Stimulated activated CD4-positive, alpha-beta T cell treated with anti-CD3 and anti-CD28 coated beads, TNF-alpha, amount 100 ng/mL, for 4 hours (primary cell): ENCODE data around the gene KLF6.

Experiments
- DNase-seq, 3 experiments: peaks; one replicate each; pipeline ENCODE4 v3.0.0-alpha.2; 2020; ENCODE audit warnings: low read depth in 3 of 3

KLF6 gene

DNA sequence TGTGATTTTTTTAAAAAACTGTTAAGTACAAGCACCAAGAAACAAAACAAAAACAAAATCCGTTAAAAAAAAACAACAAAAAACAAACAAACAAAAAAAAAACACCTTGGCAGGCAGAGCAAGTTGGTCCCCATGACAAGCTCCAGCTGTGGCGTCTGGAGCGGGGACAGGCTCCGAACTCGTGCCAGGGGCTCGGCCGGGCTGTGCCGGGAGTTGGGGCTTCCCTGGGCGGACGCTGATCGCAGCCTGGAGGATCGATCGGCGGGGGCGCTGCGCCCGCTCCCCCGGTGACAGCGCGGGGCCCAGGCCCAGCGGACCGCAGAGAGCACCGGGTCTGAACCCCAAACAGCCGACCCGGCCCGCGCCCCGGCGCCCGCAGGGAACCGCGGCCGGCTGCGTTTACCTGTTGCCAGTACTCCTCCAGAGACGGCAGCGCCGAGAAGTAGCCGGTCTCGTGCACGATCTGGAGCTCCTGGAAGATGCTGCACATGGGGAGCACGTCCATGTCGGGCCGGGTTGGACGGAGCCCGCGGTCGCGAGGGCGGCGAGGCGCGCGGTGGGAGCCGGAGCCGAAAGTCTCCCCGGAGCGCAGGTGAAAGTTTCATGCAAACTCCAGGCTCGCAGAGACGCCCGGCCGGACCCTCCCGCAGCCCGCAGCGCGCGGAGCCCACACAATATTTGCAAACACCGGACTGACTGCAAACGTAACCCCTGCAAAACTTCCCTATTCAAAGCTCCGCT is at the start of gene KLF6:
TSS of gene KLF6 (minus strand) at position 700 of the 741 bp plus-strand sequence. CDS start at position 505, 195 bp downstream.
- no peak for DNase-seq

DNA sequence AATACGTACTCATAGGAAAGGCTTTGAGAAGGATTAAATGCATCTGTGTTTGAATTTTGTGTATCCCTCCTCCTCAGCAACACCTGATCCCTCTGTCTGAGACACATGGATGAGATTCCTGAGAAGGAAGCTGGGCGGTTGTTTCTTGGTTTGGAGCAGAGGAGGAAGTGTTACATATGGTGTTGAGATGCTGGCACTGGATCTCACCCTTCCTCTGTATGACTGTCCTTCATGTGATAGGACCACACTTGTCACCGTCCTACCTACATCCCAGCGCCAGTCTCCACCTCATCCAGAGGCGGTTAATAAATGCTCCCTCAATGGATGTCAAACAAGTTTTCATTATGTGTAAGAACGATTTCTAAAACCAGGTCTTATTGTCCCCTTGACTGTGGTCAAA is 49.4 kb upstream of the KLF6 start:
- no peak for DNase-seq

DNA sequence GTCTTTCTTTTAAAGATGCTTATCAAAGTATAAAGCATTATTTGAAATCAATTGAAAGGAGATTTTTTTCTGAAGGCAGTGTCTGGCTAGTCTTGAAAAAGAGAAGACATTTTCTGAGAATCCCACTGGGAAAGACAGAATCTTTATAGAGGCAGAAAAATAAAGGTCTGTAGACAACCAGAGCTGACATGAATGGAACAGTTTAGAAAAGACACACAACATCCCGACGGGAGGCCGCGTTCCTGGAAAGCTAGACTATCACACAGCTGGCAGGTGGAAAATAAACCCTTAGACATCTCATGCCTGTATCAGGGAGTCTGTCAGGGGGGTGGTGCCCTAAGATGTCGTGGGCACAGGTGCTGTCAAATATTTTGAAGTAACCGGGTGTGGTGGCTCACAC is 48.0 kb upstream of the KLF6 start:
- DNase-seq, result no peak

DNA sequence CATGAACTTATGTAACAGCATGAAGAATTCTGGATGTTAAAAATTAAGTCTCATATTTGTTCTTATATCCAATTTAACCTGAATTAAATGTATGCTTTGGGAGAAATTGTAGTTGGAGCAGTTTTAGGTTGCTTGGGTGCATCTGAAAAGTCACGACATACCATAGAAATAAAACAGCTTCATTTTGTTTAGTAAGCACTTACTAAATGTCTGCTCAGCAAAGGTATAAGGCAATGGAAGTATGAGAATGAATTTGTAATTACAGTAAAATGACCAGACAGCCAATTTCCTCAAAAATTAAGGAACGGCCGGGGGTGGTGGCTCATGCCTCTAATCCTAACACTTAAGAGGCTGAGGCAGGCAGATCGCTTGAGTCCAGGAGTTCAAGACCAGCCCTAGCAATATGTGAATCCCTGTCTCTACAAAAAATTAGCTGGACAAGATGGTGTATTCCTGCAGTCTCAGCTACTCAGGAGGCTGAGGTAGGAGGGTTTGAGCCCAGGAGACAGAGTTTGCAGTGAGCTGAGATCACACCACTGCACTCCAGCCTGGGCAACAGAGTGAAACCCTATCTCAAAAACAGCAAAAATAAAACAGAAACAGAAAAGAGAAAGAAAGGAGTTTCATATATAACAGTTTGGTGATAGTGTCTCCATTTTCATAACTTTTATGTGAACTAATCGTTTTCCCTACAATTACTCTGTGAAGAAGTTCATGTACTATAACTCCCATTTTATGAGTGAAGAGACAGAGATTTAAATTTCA is 47.2 kb upstream of the KLF6 start:
- no peak for DNase-seq

DNA sequence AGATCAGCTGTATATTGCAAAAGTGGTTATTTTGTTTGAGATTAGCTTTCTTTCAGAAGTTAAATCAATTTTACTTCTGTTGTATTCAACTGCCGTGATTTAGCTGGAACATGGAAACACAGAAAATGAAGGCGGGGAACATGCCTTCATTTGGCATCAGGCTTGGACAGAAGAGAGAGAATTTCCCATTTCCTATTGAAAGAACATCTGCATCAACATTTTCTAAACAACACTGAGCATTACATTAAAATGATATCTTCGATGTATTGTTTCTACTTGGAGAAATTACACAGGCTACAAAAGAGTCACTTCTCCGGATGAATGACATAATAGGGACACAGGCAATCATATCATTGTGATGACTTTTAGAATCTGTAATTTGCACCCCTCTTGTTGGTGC is 46.6 kb upstream of the KLF6 start:
- DNase-seq, result no peak

DNA sequence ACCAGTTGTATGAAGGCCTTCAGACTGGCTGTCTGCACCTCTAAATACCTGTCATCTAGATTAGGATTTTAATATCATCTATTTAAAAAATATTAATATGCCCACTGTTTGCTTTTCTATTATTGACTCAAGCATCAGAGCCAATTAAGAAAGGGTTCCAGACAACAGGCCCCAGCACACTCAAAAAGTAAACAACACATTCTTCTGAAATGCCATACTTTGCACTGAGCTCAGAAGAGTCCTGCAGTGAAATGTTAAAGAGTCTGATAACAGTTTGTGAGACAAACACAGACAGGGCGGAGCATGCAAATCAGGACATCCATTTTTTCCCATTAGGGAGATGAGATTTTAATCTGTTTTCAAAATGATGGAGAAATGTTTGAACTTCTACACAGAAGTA is 45.9 kb upstream of the KLF6 start:
- no peak for DNase-seq

DNA sequence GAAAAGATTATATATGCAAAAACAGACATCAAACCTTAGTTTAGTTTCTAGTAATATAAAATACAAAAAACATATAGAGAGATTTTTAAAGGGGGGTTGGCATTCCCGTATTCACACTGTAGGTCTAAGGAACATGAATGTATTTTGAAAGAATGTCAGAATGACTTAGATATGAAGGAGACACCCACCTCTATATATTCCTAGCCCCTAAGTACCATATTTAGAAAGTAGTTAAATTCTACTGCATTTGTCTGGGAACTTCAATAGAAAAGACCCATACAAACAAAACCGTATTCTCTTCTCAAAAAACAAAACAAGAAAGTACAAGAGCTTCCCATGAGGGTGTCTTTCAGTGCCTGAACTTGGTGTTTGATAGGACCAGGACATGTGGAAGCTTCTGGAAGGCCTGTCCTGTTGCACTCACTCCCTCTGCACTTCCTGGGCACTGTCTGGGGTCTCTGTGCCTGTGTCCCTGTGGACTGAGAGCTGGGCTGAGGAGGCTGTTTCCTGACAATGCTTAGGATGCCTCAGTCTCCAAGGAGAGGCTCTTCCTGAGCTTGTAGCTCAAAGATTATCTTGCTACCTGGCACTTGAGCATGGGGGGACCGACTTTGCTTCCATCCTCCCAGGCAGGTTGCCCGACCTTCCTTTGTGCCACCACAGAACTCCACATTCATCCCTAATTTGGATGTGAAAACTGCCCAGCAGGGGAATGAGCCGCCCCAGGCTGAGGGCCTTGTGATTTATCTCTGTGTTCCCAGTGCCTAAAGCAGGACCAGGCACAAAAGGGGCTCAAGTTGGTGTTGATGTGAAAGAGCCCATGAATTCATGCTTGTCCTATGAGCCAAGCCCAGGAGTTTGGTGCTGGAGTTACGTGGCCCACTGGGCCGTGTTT is 44.4 kb upstream of the KLF6 start:
- DNase-seq, result no peak

DNA sequence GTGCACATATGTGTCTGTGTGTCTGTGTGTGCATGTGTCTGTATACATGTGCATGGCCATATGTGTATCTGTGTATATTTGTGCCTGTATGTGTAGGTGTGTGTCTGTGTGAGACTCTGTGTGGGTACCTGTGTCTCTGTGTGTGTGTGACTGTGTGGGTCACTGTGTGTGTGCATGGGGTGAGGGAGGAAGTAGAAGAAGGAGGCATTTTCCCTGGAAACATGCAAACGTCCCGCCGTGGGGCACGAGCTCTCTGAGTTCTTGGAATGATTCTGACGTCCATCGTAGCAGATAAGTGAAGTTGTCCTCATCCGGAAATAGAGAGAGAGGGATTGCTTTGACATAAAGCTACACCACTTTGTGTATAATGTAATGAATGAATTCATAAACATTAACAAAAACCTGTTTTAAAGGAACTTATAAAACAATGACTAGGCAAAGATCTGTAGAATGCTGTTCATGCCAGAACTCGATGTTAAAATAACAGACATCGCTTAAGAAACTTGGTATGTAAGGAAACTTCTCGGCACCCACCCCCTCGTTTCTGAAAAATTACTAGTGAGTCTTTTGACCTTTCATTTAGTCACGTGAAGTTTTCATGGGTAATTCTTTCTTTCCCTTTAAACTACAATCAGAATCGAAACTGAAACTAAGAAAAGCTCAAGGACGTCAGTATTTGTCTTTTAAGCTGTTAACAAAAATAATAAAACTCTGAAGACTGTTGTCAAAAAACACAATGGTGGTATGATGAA is 43.6 kb upstream of the KLF6 start:
- DNase-seq, result peak in 1 of 3 experiments; percentile 40

DNA sequence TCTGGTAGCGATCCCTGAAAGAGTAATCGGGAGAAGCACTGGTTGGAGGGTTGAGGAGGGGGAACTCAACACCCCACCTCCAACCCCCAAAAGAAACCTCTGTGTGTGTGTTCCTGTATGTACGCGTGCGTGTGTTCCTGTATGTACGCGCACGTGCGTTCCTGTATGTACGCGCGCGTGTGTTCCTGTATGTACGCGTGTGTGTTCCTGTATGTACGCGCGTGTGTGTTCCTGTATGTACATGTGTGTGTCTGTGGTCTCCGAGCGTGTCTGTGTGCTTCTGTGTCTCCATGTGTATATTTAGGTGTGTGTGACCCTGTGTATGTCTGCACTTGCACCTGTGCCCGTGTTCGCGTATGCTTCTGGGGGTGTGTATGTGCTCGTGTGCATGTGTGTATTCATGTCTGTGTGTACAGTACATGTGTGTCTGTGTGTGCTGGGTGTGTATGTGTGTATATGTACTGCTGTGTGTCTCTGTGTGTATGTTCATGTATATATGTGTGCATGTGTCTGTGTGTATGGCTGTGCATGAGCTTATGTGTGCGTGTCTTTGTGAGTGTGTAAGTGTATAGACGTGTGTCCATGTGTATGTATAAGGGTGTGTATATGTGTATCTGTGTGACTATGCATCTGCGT is 42.9 kb upstream of the KLF6 start:
- no peak for DNase-seq

DNA sequence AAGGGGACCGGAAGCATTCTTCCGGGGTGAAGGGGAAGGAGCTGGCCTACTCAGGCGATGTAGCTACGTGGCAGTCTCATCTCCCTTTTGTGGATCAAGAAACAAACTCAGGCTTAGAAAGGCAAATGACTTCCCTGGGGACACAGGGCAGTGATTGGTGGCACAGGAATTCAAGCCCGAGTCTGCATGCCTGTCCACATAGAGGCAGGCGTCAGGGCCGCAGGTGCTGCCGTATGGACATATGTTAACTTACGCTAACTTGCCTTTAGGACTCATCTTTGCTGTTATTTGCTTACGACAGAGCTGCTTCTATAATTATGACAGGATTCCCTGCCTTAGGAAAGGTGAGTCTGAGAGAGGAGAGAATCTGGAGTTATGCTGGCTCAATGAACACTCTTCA is 42.3 kb upstream of the KLF6 start:
- no peak for DNase-seq

DNA sequence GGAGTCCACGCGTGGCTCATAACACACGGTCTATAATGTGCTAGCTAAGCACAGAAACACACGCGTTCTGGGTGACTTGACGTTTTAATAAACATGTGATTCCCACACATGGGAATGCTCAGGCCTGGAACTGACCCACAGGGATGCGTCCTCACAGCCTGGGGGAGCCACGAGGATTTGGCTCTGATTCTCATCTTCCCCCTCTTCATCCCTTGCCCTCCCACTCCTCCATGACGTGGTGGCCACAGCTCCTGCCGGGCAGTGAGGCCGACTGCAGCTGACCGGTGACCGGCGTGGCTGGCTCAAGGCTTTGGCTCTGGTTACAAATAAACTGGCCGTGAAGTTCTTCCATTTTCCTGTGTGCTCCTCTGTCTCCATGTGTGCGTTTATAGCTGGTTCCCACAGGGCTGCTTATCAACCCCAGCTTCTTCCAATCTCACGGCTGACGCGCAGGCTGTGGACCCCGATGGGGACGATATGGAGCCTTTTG is 40.9 kb upstream of the KLF6 start:
- no peak for DNase-seq

DNA sequence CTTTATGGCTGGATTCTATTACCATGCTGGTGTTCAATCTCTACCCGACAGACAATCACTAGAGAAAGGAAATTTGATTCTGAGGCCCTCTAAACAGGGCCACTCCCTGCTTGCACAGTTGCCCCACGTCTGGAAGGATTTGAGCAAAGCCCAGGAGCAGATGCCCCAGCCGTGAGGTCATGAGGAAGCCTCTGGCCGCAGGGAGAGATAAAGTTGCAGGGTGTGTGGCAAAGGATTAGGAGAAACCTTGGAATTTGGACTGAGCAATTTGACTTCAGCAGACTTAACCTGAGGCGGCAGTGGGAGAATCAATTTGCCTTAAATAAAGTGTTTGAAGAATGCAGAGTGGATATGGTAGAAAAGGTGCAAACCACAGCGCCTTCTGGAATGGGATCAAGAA is 40.2 kb upstream of the KLF6 start:
- no peak for DNase-seq

DNA sequence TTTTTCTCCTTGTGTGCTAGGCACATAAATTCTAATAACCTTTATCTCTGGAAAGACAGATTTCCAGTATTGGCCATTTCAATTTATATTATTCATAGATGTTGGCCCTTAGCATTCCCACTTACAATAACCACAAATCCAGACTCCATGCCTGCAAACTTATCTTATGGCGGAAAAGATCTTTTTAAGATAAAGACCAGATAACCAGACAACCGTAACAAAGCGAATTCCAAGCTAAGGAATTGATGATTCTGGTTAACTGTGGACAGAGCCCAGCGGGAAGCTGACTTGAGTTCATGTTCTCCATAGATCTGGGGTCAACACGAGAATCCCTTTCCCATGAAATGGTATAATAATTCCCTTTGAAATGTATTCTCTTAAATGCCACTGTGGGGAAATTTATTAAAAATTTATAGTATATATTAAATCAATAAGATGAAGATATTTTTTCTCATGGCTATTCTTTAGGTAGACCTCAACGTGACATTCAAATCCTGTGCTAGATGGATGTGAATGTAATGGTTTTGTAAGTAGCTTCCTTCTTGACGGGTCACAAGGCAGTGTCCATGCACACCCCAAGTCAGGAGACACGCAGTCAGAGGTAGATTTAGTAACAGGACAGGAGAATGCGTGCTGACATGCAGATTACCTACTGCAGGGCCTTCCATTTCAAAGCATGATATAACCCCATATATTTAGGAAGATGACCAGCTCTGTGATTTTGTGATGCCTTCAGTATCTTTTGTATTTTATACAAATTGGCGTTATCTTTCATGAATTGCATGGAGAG is 37.7 kb upstream of the KLF6 start:
- DNase-seq, result no peak

DNA sequence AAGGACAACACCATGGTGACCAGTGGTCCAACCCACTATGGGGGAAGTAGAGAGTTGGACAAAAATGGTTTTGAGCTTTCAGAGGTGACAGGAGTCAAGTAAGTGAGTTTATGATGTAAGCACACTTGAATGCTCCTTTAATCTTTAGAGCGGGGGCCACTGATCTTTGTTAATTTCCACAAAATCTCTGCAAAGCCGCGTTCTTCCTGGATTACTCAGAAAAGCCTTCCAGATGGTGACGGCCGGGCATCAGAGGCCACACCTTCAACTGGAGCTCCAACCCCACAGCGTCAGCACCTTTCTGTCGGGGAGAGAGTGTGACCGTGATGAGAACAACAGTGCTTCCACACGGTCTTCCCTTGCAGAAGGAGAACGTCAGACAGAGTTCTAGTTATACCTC is 35.2 kb upstream of the KLF6 start:
- no peak for DNase-seq

DNA sequence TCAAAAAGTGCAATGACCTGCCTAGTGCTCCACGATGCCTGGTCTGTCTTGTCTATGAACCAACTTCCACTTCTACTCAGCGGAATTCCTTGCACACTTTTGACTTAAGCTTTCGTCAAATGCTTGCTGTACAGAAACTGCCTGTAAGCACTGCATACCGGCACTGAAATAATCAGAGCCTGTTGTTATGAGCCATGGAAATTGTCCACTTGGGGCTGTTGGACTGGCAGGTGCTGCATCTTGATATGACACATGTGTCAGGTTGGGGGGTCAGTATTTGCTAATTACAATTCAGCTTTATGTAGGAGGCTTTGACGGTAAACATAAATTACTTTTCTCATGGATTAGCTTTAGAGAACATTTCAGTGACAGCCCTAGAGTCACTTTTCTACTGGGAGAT is 32.0 kb upstream of the KLF6 start:
- DNase-seq, result no peak

DNA sequence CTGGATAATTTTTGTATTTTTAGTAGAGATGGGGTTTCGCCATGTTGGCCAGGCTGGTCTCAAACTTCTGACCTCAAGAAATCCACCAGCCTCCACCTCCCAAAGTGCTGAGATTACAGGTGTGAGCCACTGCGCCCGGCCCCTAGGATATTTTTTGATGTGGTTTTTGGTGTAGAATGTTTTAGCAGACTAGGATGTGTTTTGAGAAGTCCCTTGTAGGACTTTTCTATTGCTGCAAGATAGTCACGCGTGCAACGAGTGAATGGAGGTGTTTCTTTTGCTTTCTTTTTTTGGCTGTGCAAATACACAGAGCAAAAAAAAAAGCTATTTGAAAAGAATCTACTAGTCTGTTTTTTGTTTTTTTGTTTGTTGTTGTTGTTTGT is 29.8 kb upstream of the KLF6 start:
- DNase-seq, result no peak

DNA sequence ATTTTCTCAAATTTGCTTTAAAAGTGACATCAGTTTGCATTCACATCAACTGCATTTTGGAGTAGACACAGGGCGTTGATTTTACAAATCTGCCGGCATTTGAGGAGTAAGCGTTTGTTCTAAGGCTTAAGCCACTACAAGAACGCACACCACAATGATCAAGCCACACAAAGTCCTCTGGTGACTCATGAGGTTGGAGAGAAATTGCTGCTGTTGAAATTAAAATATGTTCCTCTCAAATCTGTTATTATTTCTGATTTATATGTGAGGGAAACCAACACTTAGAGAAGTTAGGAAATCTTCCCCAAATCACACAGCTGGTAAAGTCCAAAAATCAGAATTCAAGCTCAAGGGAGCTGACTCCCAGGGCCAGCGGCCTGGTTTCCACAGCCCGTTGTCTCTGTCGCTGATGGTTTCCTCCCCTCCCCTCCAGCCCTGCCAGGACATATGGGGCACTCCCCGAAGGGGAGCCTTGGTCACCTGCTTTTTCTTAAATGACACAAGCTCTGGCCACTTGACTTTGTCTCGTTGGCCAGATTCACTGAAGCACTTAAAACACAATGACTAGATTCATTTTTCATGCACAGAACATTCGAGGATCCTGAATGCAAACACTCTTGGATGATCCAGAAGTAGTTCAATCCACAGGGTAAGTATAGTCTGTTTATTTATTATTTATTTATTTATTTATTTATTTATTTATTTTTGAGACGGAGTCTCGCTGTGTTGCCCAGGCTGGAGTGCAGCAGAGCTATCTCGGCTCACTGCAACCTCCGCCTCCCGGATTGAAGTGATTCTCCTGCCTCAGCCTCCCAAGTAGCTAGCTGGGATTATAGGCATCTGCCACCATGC is 29.2 kb upstream of the KLF6 start:
- DNase-seq, result no peak

DNA sequence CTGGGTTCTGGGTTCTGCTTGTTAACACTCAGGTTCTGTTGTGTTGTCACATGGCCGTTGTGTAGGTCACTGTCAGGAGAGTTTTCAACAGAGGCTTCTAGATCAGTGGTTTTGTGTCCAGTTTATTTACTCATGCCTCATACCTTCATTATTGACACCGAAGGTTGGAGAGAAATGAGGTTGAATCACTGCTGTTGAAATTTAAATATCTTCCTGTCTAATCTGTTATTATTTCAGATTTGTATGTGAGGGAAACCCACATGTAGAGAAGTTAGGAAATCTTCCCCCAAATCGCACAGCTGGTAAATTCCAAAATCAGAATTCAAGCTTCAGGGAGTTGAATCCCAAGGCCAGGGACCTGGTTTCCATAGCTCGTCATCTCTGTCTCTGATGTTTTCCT is 28.3 kb upstream of the KLF6 start:
- no peak for DNase-seq

DNA sequence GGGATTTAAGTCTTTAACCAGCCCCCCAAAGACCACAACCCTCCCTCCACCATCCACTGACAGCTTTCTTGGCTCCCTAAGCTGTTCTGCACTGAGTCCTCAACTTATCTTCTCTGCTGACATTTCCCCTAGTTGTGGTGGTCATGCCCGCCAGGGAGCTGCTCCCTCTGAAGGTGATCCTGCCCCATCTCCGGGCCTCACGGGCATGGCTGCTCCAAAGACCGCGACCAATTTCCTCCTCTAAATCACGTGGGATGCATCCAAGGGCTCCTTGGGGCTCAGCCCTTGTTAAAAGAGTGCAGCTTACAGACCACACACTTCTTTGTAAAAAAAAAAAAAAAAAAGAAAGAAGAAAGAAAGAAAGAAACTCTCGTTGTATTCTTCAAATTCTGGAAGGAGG is 27.1 kb upstream of the KLF6 start:
- no peak for DNase-seq
